Neuronal stem cell (in vitro differentiated cells): ENCODE results near the gene SMTN.

Source experiments
- DNase-seq: peaks from one replicate; pipeline ENCODE4 v3.0.0-alpha.2; 2013; ENCODE audit warnings: low spot score
- H2AFZ ChIP-seq: one replicate; pipeline ENCODE4 v1.6.1; 2013; ENCODE audit warnings: mild to moderate bottlenecking, low read length, inconsistent platforms
- H2AK5ac ChIP-seq: 2 replicates; pipeline ENCODE4 v1.6.1; 2013; ENCODE audit warnings: low read depth, mild to moderate bottlenecking, inconsistent platforms, low read length, moderate library complexity, mixed read lengths
- H2BK120ac ChIP-seq: 2 replicates; pipeline ENCODE4 v1.6.1; 2013; ENCODE audit warnings: low read depth, mild to moderate bottlenecking, inconsistent platforms, low read length, moderate library complexity, mixed read lengths
- H2BK12ac ChIP-seq: one replicate; pipeline ENCODE4 v1.6.1; 2013; ENCODE audit warnings: low read length, inconsistent platforms
- H2BK15ac ChIP-seq: 2 replicates; pipeline ENCODE4 v1.6.1; 2013; ENCODE audit warnings: mild to moderate bottlenecking, low read length, inconsistent platforms, mixed read lengths
- H2BK5ac ChIP-seq: one replicate; pipeline ENCODE4 v1.6.1; 2013; ENCODE audit warnings: inconsistent platforms, mild to moderate bottlenecking, low read length, moderate library complexity
- H3K14ac ChIP-seq: one replicate; pipeline ENCODE4 v1.6.1; 2013; ENCODE audit warnings: low read length, inconsistent platforms
- H3K18ac ChIP-seq: 2 replicates; pipeline ENCODE4 v1.6.1; 2013; ENCODE audit warnings: low read length, inconsistent platforms
- H3K23ac ChIP-seq: 2 replicates; pipeline ENCODE4 v1.6.1; 2013; ENCODE audit warnings: low read depth, mild to moderate bottlenecking, mixed read lengths, low read length, inconsistent platforms; ENCODE audit not compliant: poor library complexity
- H3K27ac ChIP-seq: replicated peaks from 3 replicates; pipeline ENCODE4 v1.5.1; 2013; ENCODE audit warnings: low read length, inconsistent platforms
- H3K27me3 ChIP-seq, 3 experiments: 2 replicates each; pipeline ENCODE4 v1.6.1; 2013; ENCODE audit warnings: low read length in 3 of 3, mild to moderate bottlenecking in 2 of 3, inconsistent platforms in 1 of 3, low read depth in 1 of 3, mixed read lengths in 1 of 3, moderate library complexity in 1 of 3; ENCODE audit not compliant: control insufficient read depth in 3 of 3, insufficient read depth in 3 of 3
- H3K36me3 ChIP-seq, 2 donors: replicated peaks in 1 of 2; 2 replicates each; pipeline ENCODE4 v1.6.1; 2013; ENCODE audit warnings: low read length in 2 of 2; ENCODE audit not compliant: control insufficient read depth in 2 of 2, insufficient read depth in 2 of 2
- H3K4ac ChIP-seq: 2 replicates; pipeline ENCODE4 v1.6.1; 2013; ENCODE audit warnings: inconsistent platforms, mild to moderate bottlenecking, low read length, moderate library complexity
- H3K4me1 ChIP-seq, 2 donors: 1 replicate in 1 of 2; 2 replicates in 1 of 2; pipeline ENCODE4 v1.6.1; 2013; ENCODE audit warnings: low read length in 2 of 2, low read depth in 1 of 2; ENCODE audit not compliant: control insufficient read depth in 2 of 2, insufficient read depth in 1 of 2
- H3K4me2 ChIP-seq: one replicate; pipeline ENCODE4 v1.6.1; 2013; ENCODE audit warnings: mild to moderate bottlenecking, low read length, inconsistent platforms; ENCODE audit not compliant: insufficient read depth, poor library complexity, severe bottlenecking
- H3K4me3 ChIP-seq, 2 donors: 2 replicates each; pipeline ENCODE4 v1.5.1; 2013; ENCODE audit warnings: low read length in 2 of 2, mild to moderate bottlenecking in 2 of 2, inconsistent platforms in 1 of 2, moderate library complexity in 1 of 2
- H3K79me1 ChIP-seq: one replicate; pipeline ENCODE4 v1.6.1; 2013; ENCODE audit warnings: low read depth, mild to moderate bottlenecking, inconsistent platforms, low read length, moderate library complexity
- H3K9ac ChIP-seq: one replicate; pipeline ENCODE4 v1.6.1; 2013; ENCODE audit warnings: mild to moderate bottlenecking, low read depth, low read length, inconsistent platforms; ENCODE audit not compliant: poor library complexity
- H3K9me3 ChIP-seq, 2 donors: replicated peaks in 1 of 2; 2 replicates each; pipeline versions ENCODE3 to v1.6.1; 2013; ENCODE audit warnings: low read length in 2 of 2, mild to moderate bottlenecking in 2 of 2, inconsistent platforms in 1 of 2, low read depth in 1 of 2, mixed read lengths in 1 of 2, moderate library complexity in 1 of 2; ENCODE audit not compliant: control insufficient read depth in 2 of 2, insufficient read depth in 1 of 2
- H4K8ac ChIP-seq: one replicate; pipeline ENCODE4 v1.6.1; 2013; ENCODE audit warnings: low read depth, mild to moderate bottlenecking, inconsistent platforms, low read length, moderate library complexity
- H4K91ac ChIP-seq: one replicate; pipeline ENCODE4 v1.6.1; 2013; ENCODE audit warnings: low read length, low read depth, mild to moderate bottlenecking, inconsistent platforms; ENCODE audit not compliant: poor library complexity
- WGBS, 2 donors: extraction: QIAGEN DNeasy Blood & Tissue Kit; methylation state at CpG; one replicate each; pipeline ENCODE4 v1.1.7; 2013; ENCODE audit warnings: missing lambda C conversion rate in 2 of 2, mixed read lengths in 1 of 2; ENCODE audit not compliant: insufficient read length in 2 of 2, insufficient replicate concordance in 1 of 2; ENCODE audit errors: extremely low coverage in 2 of 2; 5-methylcytosine and 5-hydroxymethylcytosine counted together

SMTN gene

GRCh38 chr22:31138126-31138525 is 57.0 kb downstream of the SMTN start:
- no peak overlapping the region for H4K91ac ChIP-seq
- peaks cover 0 to 7% (median 0%) of the 10 kb centered on the region in 3 experiments for H3K27me3 ChIP-seq
- no peak overlapping the region for H4K8ac ChIP-seq
- no peak overlapping the region for H3K4ac ChIP-seq
- H3K79me1 ChIP-seq: peaks cover 12% of the 10 kb centered on the region
- H3K27ac ChIP-seq: no peak overlapping the region
- DNase-seq: no peak
- WGBS, 2 donors: no CpG with 5 or more reads among the region's 10 CpGs
- H3K36me3 ChIP-seq: peaks cover 28 to 56% of the 10 kb centered on the region in 2 donors
- H3K9me3 ChIP-seq: no peaks in the 10 kb centered on the region
- H3K4me3 ChIP-seq: peak overlapping the region in 1 of 2 donors; percentile 61
- H2AFZ ChIP-seq: no peak overlapping the region
- H3K14ac ChIP-seq: peak overlapping the region; percentile 22
- H3K18ac ChIP-seq: peak overlapping the region; percentile 50
- H2AK5ac ChIP-seq: peak overlapping the region; percentile 49
- peaks cover 15 to 24% of the 10 kb centered on the region in 2 donors for H3K4me1 ChIP-seq
- H2BK15ac ChIP-seq: no peak overlapping the region
- H3K23ac ChIP-seq: no peak overlapping the region
- H2BK12ac ChIP-seq: no peak overlapping the region
- no peak overlapping the region for H2BK5ac ChIP-seq
- H3K9ac ChIP-seq: peak overlapping the region; percentile 55
- H3K4me2 ChIP-seq: no peak overlapping the region
- H2BK120ac ChIP-seq: no peak overlapping the region

GRCh38 chr22:31139066-31139465 is 57.9 kb downstream of the SMTN start:
- WGBS, 2 donors: no CpG with 5 or more reads among the region's 3 CpGs
- H3K36me3 ChIP-seq: peaks cover 24 to 48% of the 10 kb centered on the region in 2 donors

GRCh38 chr22:31139866-31140716 is 59.0 kb downstream of the SMTN start, which contains the start of gene PLA2G3:
Gene PLA2G3, minus strand, starts transcription at chr22:31140508. Its CDS starts 154 bp downstream, at chr22:31140354.
- DNase-seq: peak; percentile 84
- Histone ChIP-seq H3K36me3 (peaks cover 18 to 37% of the 10 kb centered on the region in 2 donors), H3K18ac (peak within 1 kb of the TSS; percentile 96), H3K4me3 (peak within 1 kb of the TSS; percentile 61 to 83), H3K14ac (peak within 1 kb of the TSS; percentile 49), H3K9me3 (peaks cover 0 to 3% of the 10 kb centered on the region in 2 donors), H2BK120ac (peak within 1 kb of the TSS; percentile 64), H3K4me2 (peak within 1 kb of the TSS; percentile 87), H3K23ac (peak within 1 kb of the TSS; percentile 65), H3K27ac (peak within 1 kb of the TSS; percentile 65), H3K27me3 (peaks cover 0 to 8% (median 0%) of the 10 kb centered on the region in 3 experiments), H2AK5ac (peak within 1 kb of the TSS; percentile 96), H2BK15ac (peak within 1 kb of the TSS; percentile 90), H4K8ac (peak within 1 kb of the TSS; percentile 66), H3K79me1 (peaks cover 10% of the 10 kb centered on the region), H2BK5ac (peak within 1 kb of the TSS; percentile 91), H3K4ac (peak within 1 kb of the TSS; percentile 79), H2BK12ac (peak within 1 kb of the TSS; percentile 93), H4K91ac (peak within 1 kb of the TSS; percentile 35), H2AFZ (peak within 1 kb of the TSS; percentile 84), H3K9ac (peak within 1 kb of the TSS; percentile 87), H3K4me1 (peaks cover 15 to 24% of the 10 kb centered on the region in 2 donors)
- no CpG with 5 or more reads among the region's 24 CpGs for WGBS, 2 donors

More at GRCh38 chr22:31139066-31139465, 57.9 kb downstream of the SMTN start:
- Histone ChIP-seq H4K91ac (no peak overlapping the region), H3K14ac (no peak overlapping the region), H3K79me1 (peaks cover 10% of the 10 kb centered on the region), H2BK15ac (peak overlapping the region; percentile 90), H2AFZ (no peak overlapping the region), H3K4me3 (peak overlapping the region; percentile 61 to 83), H3K27ac (no peak overlapping the region), H2BK120ac (no peak overlapping the region), H2BK12ac (no peak overlapping the region), H3K23ac (no peak overlapping the region), H3K4me1 (peaks cover 15 to 24% of the 10 kb centered on the region in 2 donors), H3K9ac (peak overlapping the region; percentile 64), H4K8ac (no peak overlapping the region), H3K18ac (no peak overlapping the region), H3K4me2 (peak overlapping the region; percentile 87), H3K9me3 (no peaks in the 10 kb centered on the region), H3K27me3 (peaks cover 0 to 8% (median 0%) of the 10 kb centered on the region in 3 experiments), H2BK5ac (no peak overlapping the region), H3K4ac (no peak overlapping the region), H2AK5ac (no peak overlapping the region)
- DNase-seq: no peak

GRCh38 chr22:31140746-31141145 is 59.6 kb downstream of the SMTN start:
- H3K4me1 ChIP-seq: peaks cover 15 to 24% of the 10 kb centered on the region in 2 donors

More at GRCh38 chr22:31140746-31141145, 59.6 kb downstream of the SMTN start:
- Histone ChIP-seq H3K9ac (no peak overlapping the region), H3K36me3 (peaks cover 13 to 31% of the 10 kb centered on the region in 2 donors), H2AK5ac (peak overlapping the region; percentile 50), H3K23ac (peak overlapping the region; percentile 12), H2AFZ (peak overlapping the region; percentile 84), H3K4me3 (peak overlapping the region in 1 of 2 donors; percentile 61), H4K91ac (peak overlapping the region; percentile 35), H2BK5ac (peak overlapping the region; percentile 91), H4K8ac (peak overlapping the region; percentile 66), H2BK12ac (peak overlapping the region; percentile 92), H3K27ac (peak overlapping the region; percentile 65), H3K4me2 (no peak overlapping the region), H3K18ac (peak overlapping the region; percentile 83), H3K27me3 (peaks cover 0 to 8% (median 0%) of the 10 kb centered on the region in 3 experiments), H2BK120ac (no peak overlapping the region), H3K79me1 (peaks cover 10% of the 10 kb centered on the region), H3K14ac (peak overlapping the region; percentile 49), H3K9me3 (peaks cover 0 to 3% of the 10 kb centered on the region in 2 donors), H3K4ac (no peak overlapping the region), H2BK15ac (peak overlapping the region; percentile 44)
- WGBS, 2 donors: no CpG with 5 or more reads among the region's 5 CpGs
- no peak for DNase-seq
